GM08714 (cell line): ENCODE data around the gene TIMP3.

Source experiments
- H3K4me3 ChIP-seq: fragments of 200-500 bp; sonication (Bioruptor generic); 2 replicates; pipeline ENCODE4 v1.5.1; 2014; ENCODE audit warnings: mild to moderate bottlenecking, low read length, inconsistent platforms
- ZNF274 ChIP-seq: IDR thresholded peaks from 2 replicates; pipeline ENCODE4 v1.6.1; 2012; ENCODE audit warnings: mild to moderate bottlenecking, low read depth, low read length

The TIMP3 gene

GRCh38 chr22:32824531-32825312 is 23.2 kb downstream of the TIMP3 start:
- H3K4me3 ChIP-seq: no peak overlapping the region
- TF ChIP-seq ZNF274: no peak

- no peak for TF ChIP-seq ZNF274
- no peak overlapping the region for H3K4me3 ChIP-seq
Observed at GRCh38 chr22:32826537-32826936, 25.0 kb downstream of the TIMP3 start.

- H3K4me3 ChIP-seq: no peak overlapping the region
- no peak for TF ChIP-seq ZNF274
Observed at GRCh38 chr22:32827049-32827602, 25.6 kb downstream of the TIMP3 start.

GRCh38 chr22:32828150-32828549 is 26.6 kb downstream of the TIMP3 start:
- TF ChIP-seq ZNF274: no peak
- no peak overlapping the region for H3K4me3 ChIP-seq

GRCh38 chr22:32828561-32828960 is 27.1 kb downstream of the TIMP3 start:
- no peak for TF ChIP-seq ZNF274

GRCh38 chr22:32829451-32829851 is 27.9 kb downstream of the TIMP3 start:
- no peak overlapping the region for H3K4me3 ChIP-seq
- no peak for TF ChIP-seq ZNF274

More at GRCh38 chr22:32828561-32828960, 27.1 kb downstream of the TIMP3 start:
- H3K4me3 ChIP-seq: no peak overlapping the region

- TF ChIP-seq ZNF274: no peak
- no peak overlapping the region for H3K4me3 ChIP-seq
Observed at GRCh38 chr22:32830473-32830872, 29.0 kb downstream of the TIMP3 start.

GRCh38 chr22:32830957-32831356 is 29.5 kb downstream of the TIMP3 start:
- H3K4me3 ChIP-seq: no peak overlapping the region
- TF ChIP-seq ZNF274: no peak

GRCh38 chr22:32831584-32831983 is 30.1 kb downstream of the TIMP3 start:
- TF ChIP-seq ZNF274: no peak

GRCh38 chr22:32832174-32832573 is 30.7 kb downstream of the TIMP3 start:
- no peak for TF ChIP-seq ZNF274
- no peak overlapping the region for H3K4me3 ChIP-seq

More at GRCh38 chr22:32831584-32831983, 30.1 kb downstream of the TIMP3 start:
- H3K4me3 ChIP-seq: no peak overlapping the region

GRCh38 chr22:32836280-32837123 is 35.0 kb downstream of the TIMP3 start:
- H3K4me3 ChIP-seq: no peak overlapping the region
- TF ChIP-seq ZNF274: no peak

GRCh38 chr22:32837142-32837541 is 35.6 kb downstream of the TIMP3 start:
- no peak for TF ChIP-seq ZNF274
- no peak overlapping the region for H3K4me3 ChIP-seq

GRCh38 chr22:32837803-32838202 is 36.3 kb downstream of the TIMP3 start:
- TF ChIP-seq ZNF274: no peak
- H3K4me3 ChIP-seq: no peak overlapping the region

GRCh38 chr22:32839831-32840584 is 38.5 kb downstream of the TIMP3 start:
- TF ChIP-seq ZNF274: no peak
- H3K4me3 ChIP-seq: no peak overlapping the region
